B cell (primary cell): Measurements from ENCODE around the gene GBP7.

Experiments used
- CTCF ChIP-seq: fragments of 200-600 bp; IDR thresholded peaks from one replicate; pipeline ENCODE4 v1.8.0; 2022; ENCODE audit warnings: antibody characterized with exemption, mild to moderate bottlenecking
- EZH2 ChIP-seq: IDR thresholded peaks from 2 replicates; pipeline ENCODE4 v1.6.1; 2012; ENCODE audit warnings: borderline replicate concordance, low read depth, mild to moderate bottlenecking, moderate library complexity, low read length; ENCODE audit not compliant: insufficient read depth, poor library complexity, severe bottlenecking

- TF ChIP-seq CTCF (no peak), EZH2 (no peak)
Measured at GRCh38 chr1:89191314-89191713, 15.5 kb upstream of the GBP7 start.
